ENCODE data around the gene NBEA.

The NBEA gene

DNA sequence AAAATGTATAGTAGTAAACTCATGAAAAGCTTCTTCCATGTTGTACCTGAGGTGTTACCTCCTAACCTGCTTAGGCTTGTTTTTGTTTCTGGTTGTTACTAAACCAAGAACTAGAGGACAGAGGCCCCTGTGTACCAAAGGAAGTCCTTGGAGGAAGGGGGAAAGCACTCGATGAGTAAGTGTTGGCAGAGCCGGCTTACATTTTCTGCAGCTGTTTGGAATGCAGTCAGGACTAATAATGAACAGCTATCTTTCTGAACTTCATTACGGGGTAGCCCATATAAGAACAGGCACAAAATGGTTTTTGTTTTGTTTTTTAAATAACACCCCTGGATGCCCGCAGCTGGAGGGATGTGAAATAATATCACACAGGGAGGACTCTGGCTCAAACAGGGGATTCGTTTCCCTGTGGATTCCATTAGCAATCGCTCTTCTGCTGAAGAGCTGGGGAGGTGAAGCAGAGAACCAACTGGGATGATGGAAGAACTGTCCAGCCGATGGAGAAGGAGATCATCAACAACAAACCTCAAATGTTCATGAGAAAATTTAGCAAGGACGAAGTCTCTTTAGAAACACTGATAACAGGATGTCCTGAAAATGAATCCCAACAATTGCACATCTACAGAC is 748.6 kb downstream of the NBEA start:
- DNase-seq: no peak

DNA sequence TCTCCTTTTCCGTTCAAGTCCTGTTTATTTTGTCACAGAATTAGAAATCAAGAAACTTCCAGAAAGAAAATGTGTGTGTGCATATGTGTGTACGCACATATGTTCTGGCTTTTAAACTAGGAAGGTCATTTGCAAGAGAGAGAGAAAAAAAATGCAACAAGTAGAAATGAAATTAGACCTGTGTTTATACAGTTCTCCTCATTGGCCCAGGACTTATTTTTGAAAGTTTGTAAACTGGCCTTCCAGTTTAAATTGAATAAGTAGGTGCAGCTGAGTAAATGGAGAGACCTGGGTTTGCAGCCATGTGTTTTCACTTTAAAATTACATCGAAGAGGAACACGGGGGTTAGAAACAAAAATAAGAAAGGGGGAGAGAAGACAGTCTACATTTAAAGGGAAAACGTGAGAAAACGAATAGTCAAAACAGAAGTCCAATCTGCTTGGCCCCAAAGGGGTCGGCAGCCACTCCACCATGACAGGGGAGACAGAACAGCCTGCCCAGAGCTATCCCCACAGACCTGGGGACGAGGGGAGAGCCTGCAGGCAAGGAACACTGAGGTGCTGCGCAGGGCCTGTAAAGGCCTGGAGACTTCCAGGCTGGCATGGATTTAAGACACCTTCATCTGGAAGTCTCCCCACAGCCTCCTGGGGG is 751.2 kb downstream of the NBEA start:
- DNase-seq: no peak

DNA sequence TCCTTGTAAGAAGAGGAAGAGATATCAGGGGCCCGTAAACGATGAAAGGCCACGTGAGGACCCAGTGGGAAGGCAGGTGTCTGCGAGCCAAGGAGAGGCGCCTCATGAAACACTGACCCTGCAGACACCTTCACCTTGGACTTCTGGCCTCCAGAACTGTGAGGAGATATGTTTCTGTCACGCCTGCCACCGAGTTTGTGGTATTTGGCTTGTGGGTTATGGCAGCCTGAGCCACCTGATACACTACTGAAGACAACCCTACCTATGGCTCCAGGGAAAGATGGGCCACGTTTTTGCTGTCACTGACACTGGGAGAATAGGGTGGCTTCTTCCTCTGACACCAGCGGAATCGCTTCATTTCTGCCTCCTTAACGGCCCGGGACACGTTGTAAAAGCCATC is 752.0 kb downstream of the NBEA start:
- no peak for DNase-seq

DNA sequence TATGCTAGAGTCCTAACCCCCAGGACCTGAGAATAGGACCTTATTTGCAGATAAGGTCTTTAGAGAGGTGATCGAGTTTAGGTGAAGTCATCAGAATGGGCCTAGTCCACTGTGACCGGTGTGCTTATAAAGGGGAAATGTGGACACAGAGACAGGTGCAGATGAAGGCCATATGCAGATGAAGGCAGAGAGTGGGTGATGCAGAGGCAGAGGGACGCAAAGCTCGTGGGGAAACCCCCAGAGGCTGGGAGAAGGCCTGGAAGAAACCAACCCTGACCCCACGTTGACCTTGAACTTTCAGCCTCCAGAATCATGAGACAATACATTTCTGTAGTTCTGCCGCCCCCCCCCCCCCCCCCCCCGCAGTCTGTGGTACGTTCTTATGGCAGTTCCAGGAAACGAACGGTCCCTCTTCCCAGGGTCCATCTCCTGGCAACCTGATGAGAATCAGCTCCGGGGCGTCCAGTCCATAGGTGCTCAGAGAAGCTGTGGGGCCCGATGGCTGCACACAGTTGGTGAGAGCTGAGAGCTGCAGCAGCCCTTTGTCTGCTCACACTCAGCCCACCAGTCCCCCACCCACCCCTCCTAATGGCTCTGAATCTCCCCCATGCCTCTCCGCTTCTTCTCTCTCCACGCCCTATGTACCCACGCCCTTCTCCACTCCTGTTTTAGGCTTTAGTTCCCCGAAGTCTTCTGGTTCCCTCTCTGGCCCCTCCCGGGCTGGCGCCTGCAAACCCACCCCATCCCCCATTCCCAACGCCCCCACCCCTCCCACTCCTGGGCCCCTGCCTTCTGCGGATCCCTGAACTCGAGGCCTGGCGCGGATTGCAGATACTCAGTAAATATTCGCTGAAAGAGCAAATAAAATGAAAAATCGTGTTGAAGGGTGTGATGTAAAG is 752.7 kb downstream of the NBEA start:
- DNase-seq: no peak

DNA sequence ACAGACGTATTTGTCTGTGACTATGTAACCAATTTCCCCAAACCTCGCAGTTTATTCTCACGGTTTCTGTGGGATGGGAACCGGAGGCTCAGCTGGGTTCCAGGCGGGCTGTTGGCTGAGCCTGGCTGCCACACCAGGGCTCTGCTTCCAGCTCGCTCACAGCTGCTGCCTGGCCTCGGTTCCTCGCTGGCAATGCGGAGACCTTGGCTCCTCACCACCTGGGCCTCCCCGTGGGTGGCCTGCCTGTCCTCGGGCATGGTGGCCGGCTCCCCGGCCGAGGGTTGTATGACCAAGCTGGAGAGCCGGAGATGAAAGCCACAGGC is 753.3 kb downstream of the NBEA start:
- no peak for DNase-seq

DNA sequence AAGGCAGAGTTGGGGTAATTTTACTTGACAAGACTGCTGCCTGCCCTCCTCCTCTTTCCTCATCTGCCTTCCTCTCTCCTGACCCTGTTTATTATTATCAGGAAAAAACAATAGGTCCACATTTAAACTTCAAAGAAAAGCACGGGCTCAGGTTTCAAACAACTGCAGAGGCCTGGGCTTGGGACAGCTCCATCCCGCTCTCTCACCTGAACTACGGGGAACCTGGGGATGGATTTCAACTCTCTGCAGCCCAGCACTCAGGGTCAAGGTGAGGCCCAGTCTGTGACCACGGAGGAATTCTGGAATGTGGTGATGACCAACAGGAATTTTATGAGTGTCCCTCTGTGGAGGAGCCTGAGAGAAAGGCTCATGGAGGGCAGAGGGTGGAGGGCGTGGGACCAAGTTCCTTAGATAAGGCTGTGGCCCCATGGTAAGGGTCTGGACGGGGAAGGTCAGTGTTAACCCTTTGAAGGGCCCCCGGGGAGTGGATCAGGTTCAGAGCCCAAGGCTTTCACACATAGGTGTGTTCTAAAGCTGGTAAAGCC is 755.2 kb downstream of the NBEA start:
- DNase-seq: no peak

DNA sequence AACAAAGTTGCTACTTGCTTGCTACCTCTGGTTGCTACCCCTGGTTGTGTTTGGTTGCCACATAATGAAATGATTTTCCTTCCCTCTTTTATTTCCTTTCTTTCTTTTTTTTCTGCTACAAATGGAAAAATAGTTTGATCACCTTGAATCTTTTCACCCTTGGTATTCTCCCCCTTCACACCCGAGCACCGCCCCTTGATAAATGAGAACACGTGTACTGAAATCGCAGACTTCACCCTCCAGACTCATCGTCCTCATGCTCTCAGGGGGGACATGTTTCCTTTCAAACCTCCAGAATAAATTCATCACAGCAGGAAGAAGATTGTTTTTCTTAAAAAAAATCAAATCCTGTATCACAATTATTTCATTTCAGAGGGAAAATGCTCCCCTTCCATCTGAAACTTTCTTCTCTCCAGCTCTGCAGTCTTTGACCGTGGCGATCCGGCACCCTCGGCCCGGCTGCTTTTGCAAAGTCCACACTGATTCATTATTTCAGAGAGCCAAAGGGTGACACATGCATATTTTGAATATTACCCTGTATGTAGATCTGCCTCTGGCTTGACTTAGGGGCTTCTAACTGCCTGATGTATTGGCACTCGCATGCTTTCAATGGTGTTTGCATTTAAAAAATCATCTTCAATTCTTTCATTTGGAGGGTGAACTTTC is 757.0 kb downstream of the NBEA start:
- DNase-seq: no peak

DNA sequence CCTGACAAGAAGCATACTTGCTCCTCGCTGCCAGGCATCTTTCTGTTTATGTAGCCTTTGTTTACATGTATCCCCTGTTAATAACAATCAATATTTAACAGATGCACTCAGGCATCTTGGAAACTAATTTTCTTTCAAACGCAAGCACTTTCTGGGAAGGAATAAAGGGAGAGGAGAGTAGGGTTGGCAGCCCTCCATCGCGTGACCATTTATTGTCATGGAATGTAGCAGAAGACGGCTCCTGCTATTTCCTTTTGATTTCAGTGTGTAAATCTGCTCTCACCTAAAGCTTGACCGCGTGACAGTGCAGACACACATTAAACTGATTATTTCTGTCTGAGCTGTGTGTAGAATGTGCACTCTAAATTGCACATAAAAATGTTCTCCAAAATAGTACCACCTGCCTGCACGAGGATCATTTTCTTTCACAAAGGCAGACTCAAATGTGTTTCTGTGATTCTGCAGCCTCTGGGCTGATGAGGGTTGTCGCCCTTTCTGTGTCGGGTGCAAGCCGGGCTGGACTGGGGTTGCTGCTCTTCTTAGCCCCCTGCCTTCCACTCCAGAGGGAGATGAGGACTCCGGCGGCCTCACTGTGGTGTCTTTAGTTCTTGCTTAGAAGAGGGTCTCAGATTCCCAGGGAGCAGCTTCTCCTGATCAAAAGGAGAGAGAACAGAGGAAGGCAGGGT is 757.9 kb downstream of the NBEA start:
- no peak for DNase-seq

DNA sequence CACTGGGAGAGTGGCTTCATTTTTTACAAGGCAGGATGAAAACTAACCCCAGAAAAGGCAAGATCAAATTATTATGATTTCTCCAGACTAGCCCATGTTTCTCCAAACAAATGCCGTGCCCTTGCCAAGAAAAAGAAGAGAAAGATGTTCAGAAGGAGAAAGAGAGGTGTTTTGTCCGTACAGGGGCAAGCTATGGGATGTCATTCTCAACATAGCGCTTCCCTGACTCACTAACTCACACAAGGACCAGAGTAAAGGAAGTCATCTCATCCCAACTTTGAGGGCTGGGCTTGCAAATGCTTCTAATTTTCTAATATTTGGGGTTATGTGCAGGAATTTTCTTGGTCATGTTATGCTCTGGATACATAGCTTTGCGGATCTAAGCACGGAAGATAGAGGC is 758.6 kb downstream of the NBEA start:
- DNase-seq: no peak

DNA sequence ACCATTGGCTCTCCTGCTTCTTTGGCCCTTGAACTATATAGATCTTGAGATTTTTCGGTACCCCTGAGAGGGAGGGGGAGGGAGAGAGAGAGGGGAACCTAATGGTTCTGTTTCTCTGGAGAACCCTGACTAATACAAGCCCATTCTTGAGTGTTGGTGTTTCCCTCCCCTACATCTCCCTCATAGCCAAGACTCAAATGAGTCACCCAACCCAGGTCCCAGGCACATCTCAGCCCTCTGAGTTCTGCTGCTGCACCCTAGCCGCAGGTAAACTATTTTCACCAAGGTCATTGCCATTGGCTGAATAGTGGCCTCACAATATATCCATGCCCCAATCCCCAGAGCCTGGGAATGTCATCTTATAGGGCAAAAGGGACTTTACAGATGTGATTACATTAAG is 760.2 kb downstream of the NBEA start:
- DNase-seq: no peak

DNA sequence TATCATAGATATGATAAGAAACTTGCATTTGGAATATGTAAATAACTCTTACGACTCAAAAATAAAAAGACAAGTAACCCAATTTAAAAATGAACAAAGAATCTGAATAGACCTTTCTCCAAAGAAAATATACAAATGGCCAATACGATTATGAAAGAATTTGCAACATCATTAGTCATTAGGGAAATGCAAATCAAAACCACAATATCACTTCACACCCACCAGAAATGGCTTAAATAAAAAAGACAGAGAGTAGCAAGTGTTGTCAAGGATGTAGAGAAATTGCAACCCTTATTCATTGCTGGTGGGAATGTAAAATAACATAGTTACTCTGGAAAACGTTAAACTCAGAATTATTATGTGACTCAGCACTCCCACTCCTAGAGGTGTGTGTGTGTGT is 761.0 kb downstream of the NBEA start:
- DNase-seq: no peak

DNA sequence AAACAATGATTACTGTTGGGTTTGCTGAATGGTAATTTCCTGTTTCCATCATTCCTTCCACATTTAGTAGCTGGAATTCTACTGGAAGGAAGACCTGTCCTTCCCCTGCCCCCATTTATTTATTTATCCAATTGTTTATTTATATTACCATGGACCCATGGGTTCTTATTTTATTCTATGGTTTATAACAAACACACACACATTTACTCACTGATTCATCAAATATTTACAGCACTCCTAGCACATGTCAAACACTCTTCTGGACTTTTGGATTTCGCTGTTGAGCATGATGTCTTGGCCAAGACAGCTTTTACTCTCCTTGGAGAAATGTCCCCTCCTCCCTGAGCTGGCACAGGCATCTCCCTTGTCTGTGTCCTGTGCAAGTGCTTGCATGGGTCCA is 762.3 kb downstream of the NBEA start:
- no peak for DNase-seq

DNA sequence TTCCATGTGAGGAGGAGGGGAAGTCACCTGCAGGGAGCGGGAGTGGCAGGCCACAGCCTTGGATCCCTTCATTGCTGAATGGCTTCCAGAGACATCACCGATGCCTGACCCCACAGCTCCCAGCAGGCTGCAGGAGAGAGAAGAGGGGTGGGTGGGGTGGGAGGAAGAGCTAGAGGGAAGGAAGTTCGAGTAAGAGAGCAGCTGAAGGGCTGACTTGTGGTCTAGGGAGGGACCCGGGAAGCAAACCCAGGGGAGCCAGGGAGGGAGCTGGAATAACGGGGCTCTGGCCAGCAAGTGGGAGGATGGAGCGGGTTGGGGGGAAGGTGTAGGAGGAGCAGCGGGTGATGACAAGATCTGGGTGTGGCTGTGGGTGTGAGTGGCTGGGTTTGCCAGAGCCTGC is 764.2 kb downstream of the NBEA start:
- DNase-seq: no peak

DNA sequence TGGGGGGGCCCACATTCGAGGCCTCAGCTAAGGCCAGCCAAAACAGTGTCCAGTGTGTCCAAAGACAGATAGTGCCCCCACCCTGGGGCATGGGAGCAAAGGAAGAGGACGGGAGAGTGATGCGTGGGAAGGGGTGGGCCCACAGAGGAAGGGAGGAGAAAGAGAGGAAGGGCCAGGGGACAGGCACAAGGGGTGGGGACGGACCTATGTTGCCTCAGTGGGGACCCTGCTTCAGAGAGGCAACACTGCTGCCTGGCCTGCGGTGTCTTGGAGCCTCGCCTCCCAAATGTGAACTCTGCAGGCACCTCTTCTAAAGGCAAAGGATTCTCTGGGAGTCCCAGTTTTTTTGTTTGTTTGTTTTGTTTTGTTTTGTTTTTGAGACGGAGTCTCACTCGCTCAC is 764.7 kb downstream of the NBEA start:
- no peak for DNase-seq

DNA sequence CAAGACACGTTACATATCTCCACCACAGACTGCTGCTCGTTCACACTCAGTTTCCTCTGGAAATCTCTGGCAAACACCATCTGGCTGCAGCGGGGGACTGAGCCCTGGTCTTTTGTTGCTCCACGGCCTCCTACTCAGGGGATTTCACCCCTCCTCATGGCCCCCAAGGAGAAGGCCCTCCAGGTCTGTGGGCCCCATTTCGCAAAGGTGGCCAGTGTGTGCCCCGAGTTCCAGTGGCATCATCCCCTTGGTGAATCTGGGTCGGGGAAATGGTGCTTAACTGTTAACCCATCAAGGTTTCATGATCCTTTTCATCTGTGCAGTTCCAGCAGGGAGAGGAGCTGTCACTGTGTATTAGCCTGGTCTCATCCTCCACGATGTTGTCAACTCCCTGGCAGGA is 769.8 kb downstream of the NBEA start:
- no peak for DNase-seq

DNA sequence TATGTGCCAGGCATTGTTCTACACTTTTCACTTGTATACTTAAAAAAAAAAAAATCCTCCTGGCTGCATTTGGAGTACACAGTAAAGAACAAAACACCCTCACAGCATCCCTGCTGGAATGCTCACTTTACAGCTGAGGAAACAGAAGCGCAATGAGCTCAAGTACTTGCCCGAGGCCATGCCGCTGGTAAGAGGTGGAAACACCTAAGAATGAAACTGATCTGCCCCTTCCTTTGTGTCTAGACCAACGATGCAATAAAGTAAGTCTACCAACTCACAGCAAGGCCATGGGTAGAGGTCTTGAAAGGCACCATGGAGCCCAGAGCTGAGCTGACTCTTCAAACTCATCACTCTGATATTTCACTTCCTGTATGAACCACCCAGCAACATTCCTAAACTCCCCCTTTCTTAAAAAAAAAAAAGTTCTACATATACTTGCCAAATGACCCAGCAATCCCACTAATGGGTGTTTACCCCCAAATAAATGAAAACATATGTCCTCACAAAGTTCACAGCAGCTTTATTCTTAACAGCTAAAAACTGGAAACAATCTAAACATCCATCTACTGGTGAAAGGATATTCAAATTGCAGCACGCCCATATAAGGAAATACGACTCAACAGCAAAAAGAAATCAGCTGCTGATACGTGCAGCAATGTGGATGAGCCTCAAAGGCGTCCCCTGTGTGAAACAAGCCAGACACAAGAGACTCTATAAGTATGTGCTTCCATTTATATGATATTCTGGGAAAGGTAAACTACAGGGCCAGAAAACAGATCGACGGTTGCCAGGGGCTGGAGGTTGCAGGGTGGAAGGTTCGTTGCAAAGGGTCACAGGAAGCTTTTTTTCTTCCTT is 771.1 kb downstream of the NBEA start:
- DNase-seq: no peak

DNA sequence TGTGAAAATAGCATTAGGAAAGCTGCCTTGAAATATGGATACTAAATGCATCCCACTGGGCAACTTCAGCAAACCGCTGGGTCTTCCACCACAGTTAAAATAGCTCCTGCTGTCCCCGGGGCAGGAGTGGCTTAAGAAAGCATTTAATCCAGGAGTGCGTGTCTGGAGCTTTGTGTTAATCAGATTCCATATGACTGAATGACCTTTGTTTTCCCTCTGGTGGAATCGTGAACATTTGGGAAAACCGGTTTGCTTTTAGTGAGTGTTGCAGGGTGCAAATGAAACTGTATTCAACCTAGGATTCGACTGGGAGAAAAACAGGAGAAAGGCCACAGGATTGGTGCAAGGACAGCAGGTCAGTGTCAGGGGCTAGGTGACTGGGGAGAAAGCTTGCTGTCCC is 772.1 kb downstream of the NBEA start:
- DNase-seq: no peak

DNA sequence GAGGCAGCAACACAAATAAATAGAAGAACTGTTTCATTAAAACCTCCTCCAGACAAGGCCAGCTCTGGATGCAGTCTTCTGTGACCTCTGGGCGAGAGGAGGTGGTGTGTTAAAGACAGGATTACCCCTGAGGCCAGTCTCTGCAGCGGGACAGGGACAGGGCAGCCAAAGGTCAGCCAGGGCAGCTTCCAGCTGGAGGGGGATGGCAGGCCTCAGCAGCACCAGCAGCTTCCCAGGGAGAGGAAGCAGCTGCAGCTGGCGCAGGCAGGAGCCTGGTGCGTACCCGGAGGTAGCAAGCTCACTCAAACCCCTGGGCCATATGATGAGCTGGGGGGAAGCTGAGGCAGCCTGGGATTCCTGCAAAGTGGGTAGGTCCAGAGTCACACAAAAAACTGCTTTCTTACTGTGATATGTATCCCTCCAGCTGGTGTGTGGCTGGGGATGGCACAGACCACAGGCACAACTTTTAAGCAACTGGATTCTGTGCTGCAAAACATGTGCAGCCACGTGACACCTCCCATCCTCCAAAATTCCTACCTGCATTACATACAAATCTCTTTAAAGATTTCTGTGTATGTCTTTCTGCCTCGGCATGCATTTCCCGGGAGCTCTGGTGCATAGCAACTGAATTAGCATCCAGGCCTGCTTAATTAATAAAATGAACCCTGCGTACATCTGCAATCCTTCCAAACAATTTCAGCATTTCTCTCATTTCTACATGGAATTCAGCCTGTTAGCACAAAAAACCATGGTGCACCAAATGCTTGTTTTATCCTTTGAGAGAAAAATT is 772.7 kb downstream of the NBEA start:
- no peak for DNase-seq

DNA sequence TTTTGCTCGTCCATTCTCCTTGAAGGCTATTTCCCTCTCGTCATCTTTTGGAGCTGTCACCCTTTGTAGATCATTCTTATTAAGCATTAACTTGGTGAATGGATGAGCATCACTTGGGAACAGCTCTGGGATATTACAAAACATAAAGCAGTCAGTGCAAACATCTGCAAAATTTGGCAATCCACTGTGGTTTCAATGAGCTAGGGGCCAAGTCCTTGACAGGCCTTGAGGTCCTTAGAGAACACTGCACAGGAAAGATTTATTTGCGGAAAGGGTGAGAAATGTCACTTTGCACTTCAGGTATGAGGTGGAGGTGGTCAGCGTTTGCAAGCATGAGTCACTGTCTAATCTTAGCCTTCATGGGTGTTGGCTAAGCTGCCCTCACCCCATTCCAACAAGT is 774.1 kb downstream of the NBEA start:
- no peak for DNase-seq

DNA sequence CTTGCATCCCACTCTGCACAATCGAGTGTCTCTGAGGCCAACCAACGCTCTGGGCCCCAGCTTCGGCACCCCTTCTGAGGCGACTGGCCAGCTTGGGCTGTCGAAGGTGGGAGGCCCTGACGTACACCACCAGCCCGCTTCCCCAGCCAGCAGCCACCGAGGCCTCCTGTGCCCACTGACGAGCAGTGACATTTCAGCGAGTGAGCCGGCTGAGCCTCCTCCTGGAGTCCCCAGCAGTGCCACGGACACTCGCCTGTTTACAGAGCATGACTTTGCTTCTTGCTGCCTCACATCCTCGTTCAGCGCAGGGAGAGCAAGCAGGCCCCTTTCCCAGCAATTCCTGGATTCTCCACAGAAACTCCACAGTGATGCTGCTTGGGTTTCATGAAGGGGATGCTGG is 774.7 kb downstream of the NBEA start:
- no peak for DNase-seq

DNA sequence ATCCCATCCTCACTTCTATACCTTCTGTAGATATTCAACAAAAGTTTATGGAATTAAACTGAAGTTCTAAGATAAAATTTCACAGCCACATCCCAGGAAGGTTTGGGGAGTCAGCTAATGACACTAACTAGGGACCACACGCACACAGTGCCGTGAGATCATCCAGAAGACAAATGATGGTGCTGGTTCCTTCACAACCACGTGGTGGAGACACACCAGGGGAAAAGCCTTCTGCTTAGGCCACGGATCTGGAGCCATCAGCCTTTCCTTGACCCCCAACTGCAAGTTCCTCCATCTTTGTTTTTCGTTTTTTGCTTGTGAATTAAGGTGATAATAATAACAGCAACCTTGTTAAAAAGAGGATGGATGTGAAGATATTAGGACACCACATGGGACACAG is 776.0 kb downstream of the NBEA start:
- no peak for DNase-seq
